Stromal cell of bone marrow (primary cell): ENCODE results near the gene DPP8.

Experiments
- DNase-seq: peaks from one replicate; pipeline ENCODE4 v3.0.0-alpha.2; 2012; ENCODE audit warnings: low read depth

The DPP8 gene

GRCh38 chr15:65423976-65424679, 93.4 kb downstream of the DPP8 start:
- DNase-seq, result no peak

GRCh38 chr15:65423150-65423975, 94.1 kb downstream of the DPP8 start:
- DNase-seq, result no peak

GRCh38 chr15:65421360-65422215, 95.9 kb downstream of the DPP8 start:
- DNase-seq, result no peak

GRCh38 chr15:65420975-65421359, 96.5 kb downstream of the DPP8 start:
- no peak for DNase-seq

GRCh38 chr15:65418596-65418995, 98.9 kb downstream of the DPP8 start:
- DNase-seq, result no peak

- DNase-seq, result no peak
Observed at GRCh38 chr15:65416845-65417416, 100.6 kb downstream of the DPP8 start.

- no peak for DNase-seq
Observed at GRCh38 chr15:65414841-65415621, 102.5 kb downstream of the DPP8 start.

GRCh38 chr15:65413760-65414144, 103.7 kb downstream of the DPP8 start:
- no peak for DNase-seq

- DNase-seq, result no peak
Observed at GRCh38 chr15:65413051-65413759, 104.3 kb downstream of the DPP8 start.

- DNase-seq, result no peak
Observed at GRCh38 chr15:65412556-65412955, 104.9 kb downstream of the DPP8 start.

GRCh38 chr15:65411465-65412071, 105.9 kb downstream of the DPP8 start:
- no peak for DNase-seq

GRCh38 chr15:65410972-65411371, 106.5 kb downstream of the DPP8 start:
- DNase-seq, result no peak

- DNase-seq, result no peak
Observed at GRCh38 chr15:65410036-65410435, 107.5 kb downstream of the DPP8 start.

- peak; percentile 94 for DNase-seq
Observed at GRCh38 chr15:65409036-65409631, 108.4 kb downstream of the DPP8 start.

GRCh38 chr15:65408324-65409035, 109.0 kb downstream of the DPP8 start:
- DNase-seq, result no peak

GRCh38 chr15:65406424-65407000, 111.0 kb downstream of the DPP8 start:
- no peak for DNase-seq

- DNase-seq, result no peak
Observed at GRCh38 chr15:65405791-65406423, 111.6 kb downstream of the DPP8 start.

GRCh38 chr15:65404186-65404872, 113.2 kb downstream of the DPP8 start:
- DNase-seq, result no peak
